ENCODE measurements around the gene HOXB13.

- TF ChIP-seq EGR1 (IDR thresholded peaks at IDR 0.05) (no peak), TAF1 (IDR thresholded peaks at IDR 0.05; ENCODE audit: low read depth) (no peak), CREB1 (IDR thresholded peaks at IDR 0.05; ENCODE audit: low read depth) (no peak)
Measured at GRCh38 chr17:48722201-48722907, 6.2 kb downstream of the HOXB13 start, which contains the start of gene PRAC1.
